LNCAP (cell line): Measurements from ENCODE around the gene GP1BB.

ENCODE experiments used
- CTCF ChIP-seq: fragments of 450-650 bp; IDR thresholded peaks from 2 replicates; pipeline ENCODE4 v1.5.1; 2017; ENCODE audit warnings: mild to moderate bottlenecking

Gene GP1BB

GRCh38 chr22:19762568-19763457 is 39.5 kb downstream of the GP1BB start:
- no peak for TF ChIP-seq CTCF

DNA sequence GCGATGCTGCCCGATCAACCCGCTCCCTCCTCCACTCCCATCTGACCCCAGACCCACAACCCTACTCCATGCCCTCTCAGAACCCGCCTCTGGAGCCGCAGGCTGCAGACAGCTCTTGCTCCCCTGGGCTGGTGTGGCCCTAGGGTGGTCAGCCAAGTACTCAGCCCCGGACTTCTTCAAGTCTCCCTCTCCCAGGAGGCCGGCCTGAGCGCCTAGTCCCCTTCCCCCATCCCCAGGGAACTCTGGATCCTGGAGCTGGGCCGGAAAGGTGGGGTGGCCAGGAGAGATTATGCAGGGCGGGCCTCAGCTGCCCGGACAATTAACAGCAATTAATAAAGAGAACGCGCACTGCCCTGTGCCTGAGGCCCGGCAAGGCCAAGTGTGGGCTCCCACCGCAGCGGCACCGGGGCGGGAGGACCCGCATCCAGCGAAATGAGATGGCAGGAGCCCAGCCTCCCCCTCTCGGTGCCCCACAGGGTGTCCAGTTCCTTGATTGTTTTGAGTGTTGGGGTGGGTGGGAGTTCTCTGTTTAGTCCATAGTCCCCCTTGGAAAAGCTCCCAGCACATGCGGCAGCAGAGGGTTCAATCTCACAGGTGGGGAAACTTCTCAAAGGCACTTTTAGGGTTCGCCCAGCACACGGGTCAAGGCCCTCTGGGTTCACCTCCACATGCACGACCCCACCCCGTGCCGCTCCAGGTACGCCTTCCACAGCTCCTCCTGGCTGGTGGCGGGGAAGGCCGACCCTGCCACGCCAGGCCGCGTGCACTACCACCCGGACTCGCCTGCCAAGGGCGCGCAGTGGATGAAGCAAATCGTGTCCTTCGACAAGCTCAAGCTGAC is 40.3 kb downstream of the GP1BB start:
- TF ChIP-seq CTCF, result no peak

DNA sequence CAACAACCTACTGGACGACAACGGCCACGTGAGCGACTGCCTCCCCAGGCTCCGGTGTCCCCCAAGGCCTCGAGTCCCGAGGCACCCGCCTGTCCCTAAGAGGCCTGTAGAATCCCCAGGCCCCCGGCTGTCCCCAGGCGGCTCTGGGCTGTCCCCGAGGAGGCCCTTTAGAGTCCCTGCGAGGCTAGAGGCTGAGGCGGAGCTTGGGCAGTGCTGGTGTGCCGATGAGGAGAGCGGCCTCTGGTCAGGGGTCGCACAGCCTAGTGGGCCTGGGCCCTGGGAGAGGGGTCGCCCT is 40.9 kb downstream of the GP1BB start:
- no peak for TF ChIP-seq CTCF

DNA sequence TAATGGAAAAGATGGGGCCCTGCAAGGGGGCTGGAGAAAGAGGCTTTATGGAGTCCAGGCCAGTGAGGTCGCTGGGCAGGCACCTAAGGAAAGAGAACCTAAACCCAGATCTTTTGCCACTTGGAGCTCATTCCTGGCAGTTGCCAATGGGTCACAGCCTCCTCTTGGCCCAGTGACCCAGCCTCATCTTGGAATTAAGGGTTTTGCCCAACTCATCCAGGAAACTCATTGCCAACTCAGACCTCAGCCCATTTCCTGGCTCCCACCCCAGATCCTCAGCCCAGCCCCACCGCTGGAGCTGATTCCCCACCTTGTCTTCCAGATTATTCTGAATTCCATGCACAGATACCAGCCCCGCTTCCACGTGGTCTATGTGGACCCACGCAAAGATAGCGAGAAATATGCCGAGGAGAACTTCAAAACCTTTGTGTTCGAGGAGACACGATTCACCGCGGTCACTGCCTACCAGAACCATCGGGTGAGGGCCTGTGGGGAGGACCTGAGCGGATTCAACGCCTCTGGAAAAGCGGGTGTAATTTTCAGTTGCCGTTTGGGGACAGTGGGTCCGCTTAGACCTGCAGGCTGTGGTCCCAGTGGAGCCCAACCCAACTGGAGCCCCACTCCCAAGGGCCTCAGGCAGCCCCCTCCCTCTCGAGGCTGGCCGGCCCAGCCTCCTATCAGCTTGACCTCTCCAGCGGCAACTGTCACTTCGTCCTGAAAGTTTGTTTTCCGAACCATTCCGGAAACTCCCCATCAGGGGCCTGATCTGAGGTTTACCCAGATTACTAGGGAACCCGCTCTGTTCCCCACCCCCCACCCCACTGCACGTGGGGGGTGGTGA is 41.5 kb downstream of the GP1BB start:
- TF ChIP-seq CTCF, result no peak

DNA sequence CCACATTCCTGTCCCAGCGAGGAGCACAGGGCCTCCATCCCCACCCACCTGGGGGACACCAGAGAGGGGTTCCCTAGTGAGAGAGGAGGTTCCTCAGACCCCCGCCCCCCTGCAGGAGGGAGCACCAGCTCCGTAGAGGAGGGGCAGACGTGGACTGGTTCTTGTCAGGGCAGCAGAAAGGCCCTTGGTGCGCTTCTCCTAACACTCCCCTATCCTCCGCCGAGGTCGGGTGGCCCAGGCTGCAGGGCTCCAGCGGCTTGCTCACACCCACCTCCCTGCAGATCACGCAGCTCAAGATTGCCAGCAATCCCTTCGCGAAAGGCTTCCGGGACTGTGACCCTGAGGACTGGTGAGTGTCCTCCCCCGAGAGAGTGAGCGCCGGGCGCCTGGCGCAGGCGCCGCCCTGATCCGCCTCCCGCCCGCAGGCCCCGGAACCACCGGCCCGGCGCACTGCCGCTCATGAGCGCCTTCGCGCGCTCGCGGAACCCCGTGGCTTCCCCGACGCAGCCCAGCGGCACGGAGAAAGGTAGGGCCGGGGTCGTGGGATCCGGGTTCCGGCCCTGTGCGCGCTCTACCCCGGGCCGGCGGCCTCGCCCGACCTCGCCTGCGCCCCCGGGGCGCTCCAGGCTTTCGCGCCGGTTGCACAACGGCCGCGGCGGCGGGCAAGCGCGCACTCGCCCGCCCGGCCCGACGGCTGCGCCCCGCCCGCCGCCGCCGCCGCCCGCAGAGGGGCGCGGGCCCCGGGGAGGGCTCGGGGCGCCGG is 42.3 kb downstream of the GP1BB start:
- TF ChIP-seq CTCF, result no peak

DNA sequence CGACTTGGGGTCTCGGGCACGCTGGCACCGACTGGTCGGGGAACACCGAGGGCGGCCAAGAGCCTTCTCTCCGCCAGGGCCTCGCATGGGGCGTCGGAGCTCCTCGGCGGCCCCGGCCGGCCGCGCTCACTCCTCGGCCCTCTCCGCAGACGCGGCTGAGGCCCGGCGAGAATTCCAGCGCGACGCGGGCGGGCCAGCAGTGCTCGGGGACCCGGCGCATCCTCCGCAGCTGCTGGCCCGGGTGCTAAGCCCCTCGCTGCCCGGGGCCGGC is 42.8 kb downstream of the GP1BB start:
- no peak for TF ChIP-seq CTCF
